Lung (tissue), 12 donors: ENCODE data around the gene DCAKD. TPM values are rescaled to one million over a fixed set of nuclear protein-coding genes. Genes with fewer than 3 reads are reported as not detected.

Experiments used
- ATAC-seq: fragments of 200-7000 bp; cut with Tn5 transposase; one replicate; pipeline ENCODE4 v1.9.1; 2020; ENCODE audit warnings: moderate number of reproducible peaks; ENCODE audit not compliant: insufficient read depth, low FRiP score
- DNase-seq, 3 donors: peaks; one replicate each; pipeline ENCODE4 v3.0.0-alpha.2; 2013 to 2017
- H3K27ac ChIP-seq, 2 donors: one replicate each; pipeline ENCODE4 v1.5.1; 2013; ENCODE audit warnings: mild to moderate bottlenecking in 2 of 2, moderate library complexity in 2 of 2, control low read depth in 1 of 2, inconsistent platforms in 1 of 2, low read depth in 1 of 2, low read length in 1 of 2
- H3K27me3 ChIP-seq, 3 donors: one replicate each; pipeline ENCODE4 v1.5.1; 2013; ENCODE audit warnings: low read length in 2 of 3; ENCODE audit not compliant: control insufficient read depth in 3 of 3, insufficient read depth in 3 of 3
- H3K36me3 ChIP-seq, 4 donors: one replicate each; pipeline ENCODE4 v1.5.1; 2013; ENCODE audit warnings: low read length in 4 of 4, mild to moderate bottlenecking in 1 of 4, moderate library complexity in 1 of 4; ENCODE audit not compliant: control insufficient read depth in 4 of 4, insufficient read depth in 4 of 4
- H3K4me1 ChIP-seq, 5 donors: one replicate each; pipeline ENCODE4 v1.5.1; 2013; ENCODE audit warnings: low read length in 5 of 5, mild to moderate bottlenecking in 2 of 5, moderate library complexity in 1 of 5; ENCODE audit not compliant: control insufficient read depth in 5 of 5, insufficient read depth in 5 of 5
- H3K4me3 ChIP-seq: one replicate; pipeline ENCODE4 v1.5.1; 2013; ENCODE audit warnings: mild to moderate bottlenecking, control low read depth, moderate library complexity
- H3K9ac ChIP-seq, 2 donors: one replicate each; pipeline ENCODE4 v1.5.1; 2013; ENCODE audit warnings: low read length in 2 of 2, control low read depth in 1 of 2; ENCODE audit not compliant: insufficient read depth in 1 of 2
- H3K9me3 ChIP-seq, 4 donors: one replicate each; pipeline ENCODE4 v1.5.1; 2013; ENCODE audit warnings: low read length in 3 of 4, mild to moderate bottlenecking in 1 of 4, moderate library complexity in 1 of 4; ENCODE audit not compliant: control insufficient read depth in 4 of 4, insufficient read depth in 3 of 4
- WGBS, 2 donors: extraction: QIAGEN DNeasy Blood & Tissue Kit; methylation state at CpG; one replicate each; pipeline ENCODE4 v1.1.7; 2013; 5-methylcytosine and 5-hydroxymethylcytosine counted together
- polyA plus RNA-seq, 2 donors: library from polyadenylated mRNA; stranded (reverse); fragments of 200-250 nt; gene quantifications; one replicate each; pipeline ENCODE4 v1.2.1, GENCODE V29; 2013
- total RNA-seq, 2 donors: library from RNA; depleted of rRNA in 1 of 2; stranded (reverse); fragments of >200 nt in 1 of 2; gene quantifications; one replicate each; pipeline ENCODE4 v1.2.1, GENCODE V29; 2014 to 2021
- TF ChIP-seq, protein P1 (sequence below): IDR thresholded peaks from 2 replicates; pipeline ENCODE4 v1.5.1; 2012; ENCODE audit warnings: mild to moderate bottlenecking; ENCODE audit errors: control extremely low read depth, extremely low read depth
- donor health status: control.
- donor health status: control.
- donor health status: Bipolar disorder and iron deficiency.
- donor health status: healthy.
- donor health status: DM: yes; HTN: yes; CAD: no.

Gene DCAKD
- total and polyA plus RNA-seq, 4 donors: 11.8 to 28.8 (median 20.2) TPM

DNA sequence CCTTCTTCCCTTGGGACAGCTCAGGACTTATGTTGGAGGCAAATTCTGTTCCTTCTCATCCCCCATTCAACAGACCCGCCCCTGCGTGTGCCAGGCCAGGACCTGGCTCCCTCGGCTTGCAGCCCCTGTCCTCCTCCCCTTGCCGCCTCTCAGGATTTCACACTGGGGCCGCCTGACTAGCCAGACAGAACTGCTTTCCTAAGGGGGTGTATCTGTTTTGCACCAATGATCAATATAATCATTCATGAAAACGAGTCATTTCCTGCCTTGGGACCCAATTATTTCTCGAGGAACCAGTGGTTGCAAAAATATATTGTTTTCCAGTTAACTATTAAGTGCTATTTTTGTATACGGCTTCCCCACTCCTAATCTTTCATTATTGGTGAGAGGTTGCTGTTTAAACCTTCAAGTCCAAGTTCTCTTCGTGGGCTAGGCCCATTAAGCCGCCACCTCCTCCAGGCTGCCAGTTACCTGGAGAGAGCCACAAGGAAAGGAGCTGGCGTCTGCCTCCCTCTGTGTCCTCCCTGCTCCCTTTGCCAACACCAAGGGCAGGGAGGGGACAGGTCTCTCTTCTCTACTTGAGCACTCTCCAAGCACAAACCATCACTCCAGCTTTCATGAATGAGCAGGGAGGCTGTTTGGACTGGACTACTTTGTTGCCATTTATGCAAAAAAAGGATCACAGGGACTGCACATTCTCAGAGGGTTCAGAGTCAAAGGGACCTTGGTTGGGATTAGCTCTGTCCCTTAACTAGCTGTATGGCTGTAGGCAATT is 8.9 kb downstream of the DCAKD start:
- DNase-seq: no peak
- no peaks in the 10 kb centered on the region for H3K27me3 ChIP-seq
- WGBS, 2 donors: 82 to 90% methylated on average over 11 of the region's 11 CpGs
- no peak overlapping the region for H3K27ac ChIP-seq
- TF ChIP-seq, protein P1, sequence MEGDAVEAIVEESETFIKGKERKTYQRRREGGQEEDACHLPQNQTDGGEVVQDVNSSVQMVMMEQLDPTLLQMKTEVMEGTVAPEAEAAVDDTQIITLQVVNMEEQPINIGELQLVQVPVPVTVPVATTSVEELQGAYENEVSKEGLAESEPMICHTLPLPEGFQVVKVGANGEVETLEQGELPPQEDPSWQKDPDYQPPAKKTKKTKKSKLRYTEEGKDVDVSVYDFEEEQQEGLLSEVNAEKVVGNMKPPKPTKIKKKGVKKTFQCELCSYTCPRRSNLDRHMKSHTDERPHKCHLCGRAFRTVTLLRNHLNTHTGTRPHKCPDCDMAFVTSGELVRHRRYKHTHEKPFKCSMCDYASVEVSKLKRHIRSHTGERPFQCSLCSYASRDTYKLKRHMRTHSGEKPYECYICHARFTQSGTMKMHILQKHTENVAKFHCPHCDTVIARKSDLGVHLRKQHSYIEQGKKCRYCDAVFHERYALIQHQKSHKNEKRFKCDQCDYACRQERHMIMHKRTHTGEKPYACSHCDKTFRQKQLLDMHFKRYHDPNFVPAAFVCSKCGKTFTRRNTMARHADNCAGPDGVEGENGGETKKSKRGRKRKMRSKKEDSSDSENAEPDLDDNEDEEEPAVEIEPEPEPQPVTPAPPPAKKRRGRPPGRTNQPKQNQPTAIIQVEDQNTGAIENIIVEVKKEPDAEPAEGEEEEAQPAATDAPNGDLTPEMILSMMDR: no peak
- no peak overlapping the region for H3K4me3 ChIP-seq
- peaks cover 0 to 36% (median 11%) of the 10 kb centered on the region in 5 donors for H3K4me1 ChIP-seq
- H3K9me3 ChIP-seq: no peaks in the 10 kb centered on the region
- no peaks in the 10 kb centered on the region for H3K36me3 ChIP-seq
- no peak for ATAC-seq
- peak overlapping the region in 1 of 2 donors; percentile 11 for H3K9ac ChIP-seq

DNA sequence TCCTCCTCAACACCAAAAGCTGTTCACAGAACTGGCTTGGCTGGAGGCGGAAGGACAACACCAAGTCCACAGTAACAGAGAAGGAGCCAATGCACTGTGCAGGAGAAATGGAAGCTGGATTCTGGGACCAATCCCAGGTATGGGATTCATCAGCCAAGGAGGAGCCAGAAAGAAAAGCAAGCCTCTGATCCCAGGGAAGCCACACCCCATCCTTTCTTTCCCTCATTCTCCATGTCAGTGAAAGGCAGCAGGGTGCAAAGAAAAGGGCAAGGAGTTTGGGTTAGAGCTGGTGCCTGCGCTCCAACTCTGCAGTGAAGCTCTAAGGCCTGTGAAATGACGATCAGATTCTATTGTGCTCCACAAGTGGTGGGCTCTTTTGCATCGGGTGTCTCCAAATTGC is 11.0 kb downstream of the DCAKD start:
- H3K9ac ChIP-seq: no peak overlapping the region
- TF ChIP-seq, protein P1: no peak
- DNase-seq (no peak), ATAC-seq (no peak)
- no peaks in the 10 kb centered on the region for H3K27me3 ChIP-seq
- H3K4me3 ChIP-seq: no peak overlapping the region
- no peaks in the 10 kb centered on the region for H3K9me3 ChIP-seq
- H3K27ac ChIP-seq: no peak overlapping the region
- H3K4me1 ChIP-seq: peaks cover 0 to 36% (median 11%) of the 10 kb centered on the region in 5 donors
- no peaks in the 10 kb centered on the region for H3K36me3 ChIP-seq
- 87 to 90% methylated on average over 4 of the region's 4 CpGs for WGBS, 2 donors

DNA sequence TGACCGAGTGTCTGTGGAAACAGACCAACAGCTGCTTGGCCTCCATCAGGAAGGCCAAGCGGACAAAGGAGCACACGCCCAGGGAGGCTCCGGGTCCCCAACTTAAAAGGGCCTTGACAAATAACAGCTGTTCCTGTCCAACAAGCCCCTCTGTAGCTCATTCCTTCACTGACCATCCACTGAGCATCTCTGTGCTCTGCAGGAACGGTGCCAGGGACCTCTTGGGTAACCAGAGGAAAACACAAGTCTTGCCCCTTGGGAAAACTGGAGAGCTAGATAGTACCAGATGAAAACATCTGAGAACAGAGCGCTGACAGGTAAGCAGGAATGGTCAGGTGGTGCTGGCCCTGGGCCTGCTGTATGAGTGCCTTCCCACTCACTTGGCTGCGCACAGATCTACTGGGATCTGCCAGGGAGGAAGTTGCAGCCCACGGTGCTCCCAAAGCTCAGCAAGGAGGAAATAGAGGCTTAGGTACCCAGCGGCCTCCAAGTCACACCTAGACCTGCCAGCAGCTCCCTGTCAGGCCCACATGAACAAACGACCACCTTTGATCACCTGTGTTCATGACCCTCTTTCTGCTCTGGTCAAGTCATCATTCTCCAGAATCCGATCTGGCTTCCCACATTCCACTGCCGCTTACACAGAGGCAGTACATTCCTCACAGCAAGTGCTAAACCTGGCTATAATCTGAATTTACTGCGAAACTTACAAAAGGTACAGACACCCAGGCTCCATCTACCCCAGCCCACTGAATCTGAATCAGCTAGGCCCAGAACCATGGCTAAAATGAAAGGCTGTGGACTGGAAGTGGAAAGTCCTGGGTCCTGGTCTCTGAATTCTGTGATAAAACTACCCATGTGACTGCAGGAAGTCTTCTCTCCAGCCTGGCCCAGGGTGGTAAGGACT is 12.5 kb downstream of the DCAKD start:
- no peak for ATAC-seq
- H3K9ac ChIP-seq: no peak overlapping the region
- TF ChIP-seq, protein P1: no peak
- peaks cover 0 to 35% (median 11%) of the 10 kb centered on the region in 5 donors for H3K4me1 ChIP-seq
- H3K27me3 ChIP-seq: no peaks in the 10 kb centered on the region
- no peak overlapping the region for H3K4me3 ChIP-seq
- H3K9me3 ChIP-seq: no peaks in the 10 kb centered on the region
- peak; percentile 66 to 78 (median 66) for DNase-seq
- peaks cover 0 to 6% (median 2%) of the 10 kb centered on the region in 4 donors for H3K36me3 ChIP-seq
- 71 to 82% methylated on average over 13 of the region's 13 CpGs for WGBS, 2 donors
- peak overlapping the region in 1 of 2 donors; percentile 38 for H3K27ac ChIP-seq
